Measurements from ENCODE around the gene PRM2. TPM values are rescaled to one million over a fixed set of nuclear protein-coding genes. Genes with fewer than 3 reads are reported as not detected.

The PRM2 gene
- total RNA-seq, 1 experiment from 2014 or later = not detected

DNA sequence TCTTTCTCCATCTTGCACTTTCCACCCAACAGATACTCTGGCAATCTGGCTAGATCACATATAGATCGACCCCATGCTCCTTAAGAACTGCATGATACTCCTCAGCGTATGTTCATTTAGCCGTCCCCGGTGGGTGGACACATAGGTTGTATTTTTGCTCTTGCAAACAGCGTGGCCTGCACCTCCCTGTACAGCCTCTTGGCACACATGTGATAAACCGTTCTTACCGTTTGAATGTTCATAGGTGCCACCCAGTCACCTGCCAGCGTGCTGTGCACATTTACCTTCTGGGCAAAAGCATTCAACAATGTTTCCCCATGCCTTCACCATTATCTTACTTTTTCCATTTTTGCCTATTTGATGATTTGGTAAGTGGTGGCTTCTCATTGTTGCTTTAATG lies 13.4 kb downstream of the PRM2 start:
- no peak overlapping the region for H3K9ac ChIP-seq (ENCODE audit: extremely low read depth, insufficient read length, low read length)
- H3K27me3 Mint-ChIP-seq (ENCODE audit: low read depth) = no peaks in the 10 kb centered on the region; the same call in 1 of the 2 replicates
- H2AFZ ChIP-seq (ENCODE audit: low read length) = no peak overlapping the region
- no peaks in the 10 kb centered on the region for H3K23me2 ChIP-seq (ENCODE audit: insufficient read length, low read depth, low read length, poor library complexity, severe bottlenecking)
- no peak for DNase-seq
- H3K4me1 ChIP-seq (ENCODE audit: insufficient read depth, low read length) = peaks cover 5% of the 10 kb centered on the region; the same call in 1 of the 2 replicates
- H3K79me2 ChIP-seq (ENCODE audit: insufficient read depth, low read length) = no peaks in the 10 kb centered on the region
- no peaks in the 10 kb centered on the region for H4K20me1 ChIP-seq (ENCODE audit: control insufficient read depth, insufficient read depth, insufficient read length)
- no CpG with 5 or more reads among the region's 8 CpGs for WGBS (ENCODE audit: extremely low coverage, insufficient read length, low lambda C conversion rate)
- H2BK15ac ChIP-seq (ENCODE audit: low read depth, low read length) = no peak overlapping the region
- no peaks in the 10 kb centered on the region for H3K9me3 Mint-ChIP-seq
- no peak overlapping the region for H2BK20ac ChIP-seq (ENCODE audit: low read depth, low read length, poor library complexity, severe bottlenecking)
- no peak overlapping the region for H2BK5ac ChIP-seq (ENCODE audit: insufficient read length, low read length)
- no peak overlapping the region for H3K23ac ChIP-seq (ENCODE audit: insufficient read length, low read depth, low read length)
- H3T11ph ChIP-seq (ENCODE audit: low read length) = no peak overlapping the region
- H2BK12ac ChIP-seq (ENCODE audit: insufficient read length, low read depth, low read length) = no peak overlapping the region
- no peak overlapping the region for H3K14ac ChIP-seq (ENCODE audit: insufficient read depth, low read length)
- no peak overlapping the region for H4K8ac ChIP-seq (replicated peaks; ENCODE audit: insufficient read length, low read depth, low read length)
- H3K9me3 ChIP-seq (ENCODE audit: control insufficient read depth, low read depth, low read length) = no peaks in the 10 kb centered on the region
- H3K36me3 Mint-ChIP-seq (ENCODE audit: insufficient read depth in 1 of 3, low read depth in 3 of 3) = no peaks in the 10 kb centered on the region
- no peak overlapping the region for H2BK120ac ChIP-seq (ENCODE audit: low read depth, low read length, poor library complexity, severe bottlenecking)
- H2AK5ac ChIP-seq (ENCODE audit: insufficient read length, low read length) = no peak overlapping the region
- H3K18ac ChIP-seq (ENCODE audit: insufficient read length, low read depth, low read length) = no peak overlapping the region
- H3K27ac Mint-ChIP-seq = peak overlapping the region in 1 of 3 experiments; percentile 16; a peak in 2 of 7 replicates
- H3K4me3 Mint-ChIP-seq = no peak overlapping the region
- no peak overlapping the region for H3K4me2 ChIP-seq (ENCODE audit: insufficient read depth, insufficient read length, low read length)
- H3K4me1 Mint-ChIP-seq = peaks cover 7 to 10% of the 10 kb centered on the region in 2 experiments
- no peak overlapping the region for H4K91ac ChIP-seq (ENCODE audit: insufficient read length, low read depth, low read length)
- TF ChIP-seq, protein P1, sequence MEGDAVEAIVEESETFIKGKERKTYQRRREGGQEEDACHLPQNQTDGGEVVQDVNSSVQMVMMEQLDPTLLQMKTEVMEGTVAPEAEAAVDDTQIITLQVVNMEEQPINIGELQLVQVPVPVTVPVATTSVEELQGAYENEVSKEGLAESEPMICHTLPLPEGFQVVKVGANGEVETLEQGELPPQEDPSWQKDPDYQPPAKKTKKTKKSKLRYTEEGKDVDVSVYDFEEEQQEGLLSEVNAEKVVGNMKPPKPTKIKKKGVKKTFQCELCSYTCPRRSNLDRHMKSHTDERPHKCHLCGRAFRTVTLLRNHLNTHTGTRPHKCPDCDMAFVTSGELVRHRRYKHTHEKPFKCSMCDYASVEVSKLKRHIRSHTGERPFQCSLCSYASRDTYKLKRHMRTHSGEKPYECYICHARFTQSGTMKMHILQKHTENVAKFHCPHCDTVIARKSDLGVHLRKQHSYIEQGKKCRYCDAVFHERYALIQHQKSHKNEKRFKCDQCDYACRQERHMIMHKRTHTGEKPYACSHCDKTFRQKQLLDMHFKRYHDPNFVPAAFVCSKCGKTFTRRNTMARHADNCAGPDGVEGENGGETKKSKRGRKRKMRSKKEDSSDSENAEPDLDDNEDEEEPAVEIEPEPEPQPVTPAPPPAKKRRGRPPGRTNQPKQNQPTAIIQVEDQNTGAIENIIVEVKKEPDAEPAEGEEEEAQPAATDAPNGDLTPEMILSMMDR (conservative IDR thresholded peaks at IDR 0.05) = no peak
- no peak overlapping the region for H3K27ac ChIP-seq (ENCODE audit: insufficient read length, low read depth, low read length)
- H4K5ac ChIP-seq (ENCODE audit: insufficient read length, low read depth, low read length) = no peak overlapping the region
- no peaks in the 10 kb centered on the region for H3K27me3 ChIP-seq (ENCODE audit: insufficient read depth, low read length)
- no peak overlapping the region for H3K56ac ChIP-seq (ENCODE audit: insufficient read length, low read depth, low read length)
- H3K79me1 ChIP-seq (ENCODE audit: insufficient read depth, low read depth, low read length, poor library complexity, severe bottlenecking) = no peaks in the 10 kb centered on the region
- H3K4ac ChIP-seq (ENCODE audit: low read depth, low read length) = no peak overlapping the region

All from H9 (cell line).